PC-9 (cell line): ENCODE results near the gene GORASP2.

Experiments used
- CTCF ChIP-seq: fragments of 200-600 bp; sonication (generic); conservative IDR thresholded peaks from 2 replicates; pipeline ENCODE4 v1.6.1; 2017; ENCODE audit warnings: mixed run types, antibody characterized with exemption, mild to moderate bottlenecking, moderate library complexity
- EZH2 ChIP-seq: fragments of 200-600 bp; sonication (generic); IDR thresholded peaks from 2 replicates; pipeline ENCODE4 v1.8.0; 2017; ENCODE audit warnings: antibody characterized with exemption, low read depth

GRCh38 chr2:170985407-170985806, 56.4 kb downstream of the GORASP2 start:
- TF ChIP-seq CTCF, result no peak
- TF ChIP-seq EZH2, result no peak
